A673 (cell line): Measurements from ENCODE around the gene TXN2. TPM values are rescaled to one million over a fixed set of nuclear protein-coding genes. Genes with fewer than 3 reads are reported as not detected.

Experiments used
- BruUV-seq: library from RNA; stranded (reverse); fragments of 400-500 nt; replicated peaks from 2 replicates; lab custom pipeline; 2021; lab: Mats Ljungman, UMichigan
- CTCF ChIA-PET: fragments of 300-600 bp; sonication (Branson Sonifier 250); formaldehyde crosslinking; loops from one replicate; lab custom pipeline; 2022; ENCODE audit warnings: antibody characterized with exemption; lab: Charles Lee
- POLR2A ChIA-PET: fragments of 300-600 bp; sonication (Branson Sonifier 250); formaldehyde crosslinking; loops from one replicate; lab custom pipeline; 2022; ENCODE audit warnings: antibody characterized with exemption; ENCODE audit not compliant: low non-redundant PET; lab: Charles Lee
- DNase-seq: peaks from one replicate; pipeline ENCODE4 v3.0.0-alpha.2; 2015; ENCODE audit warnings: low spot score
- H3K27ac ChIP-seq: fragments of 200-600 bp; sonication (generic); 2 replicates; pipeline ENCODE4 v1.5.1; 2016; ENCODE audit warnings: mixed run types, low read depth, mild to moderate bottlenecking, mixed read lengths, antibody characterized with exemption, low read length; ENCODE audit not compliant: poor library complexity, severe bottlenecking
- H3K27me3 ChIP-seq: fragments of 200-600 bp; sonication (generic); replicated peaks from 2 replicates; pipeline ENCODE4 v1.6.1; 2017; ENCODE audit warnings: mixed run types, low read depth, mild to moderate bottlenecking, mixed read lengths, antibody characterized with exemption, low read length; ENCODE audit not compliant: insufficient read depth, poor library complexity
- H3K36me3 ChIP-seq: fragments of 200-600 bp; sonication (generic); 2 replicates; pipeline ENCODE4 v1.6.1; 2016; ENCODE audit warnings: mixed run types, mild to moderate bottlenecking, mixed read lengths, antibody characterized with exemption, low read length; ENCODE audit not compliant: insufficient read depth, poor library complexity, severe bottlenecking
- H3K4me1 ChIP-seq: fragments of 200-600 bp; sonication (generic); 2 replicates; pipeline ENCODE4 v1.6.1; 2017; ENCODE audit warnings: mixed run types, mild to moderate bottlenecking, mixed read lengths, antibody characterized with exemption, low read length; ENCODE audit not compliant: insufficient read depth, poor library complexity, severe bottlenecking
- H3K4me3 ChIP-seq: fragments of 200-600 bp; sonication (generic); 2 replicates; pipeline ENCODE4 v1.5.1; 2016; ENCODE audit warnings: low read depth, mixed run types, mild to moderate bottlenecking, mixed read lengths, low read length; ENCODE audit not compliant: poor library complexity, severe bottlenecking
- H3K9me3 ChIP-seq: fragments of 200-600 bp; sonication (generic); 2 replicates; pipeline ENCODE4 v1.6.1; 2016; ENCODE audit warnings: mixed run types, low read depth, mild to moderate bottlenecking, mixed read lengths, antibody characterized with exemption, low read length; ENCODE audit not compliant: poor library complexity, severe bottlenecking
- EZH2 ChIP-seq: fragments of 200-600 bp; sonication (generic); IDR thresholded peaks from 2 replicates; pipeline ENCODE4 v1.6.1; 2017; ENCODE audit warnings: borderline replicate concordance, low read depth, mild to moderate bottlenecking, mixed read lengths, antibody characterized with exemption, low read length; ENCODE audit not compliant: poor library complexity, severe bottlenecking
- intact Hi-C: fragments of 100-400 bp; cut with micrococcal nuclease; formaldehyde crosslinking; loops from one replicate; pipeline ENCODE4 v1.10.0; 2022; ENCODE audit not compliant: unreplicated experiment
- total RNA-seq: library from RNA; stranded (reverse); gene quantifications from 2 replicates; pipeline ENCODE4 v1.2.3, GENCODE V29; 2021
- TF ChIP-seq, protein P1 (sequence below): fragments of 300-800, 200-600 bp; sonication (generic); conservative IDR thresholded peaks from 2 replicates; pipeline ENCODE4 v1.5.1; 2017; ENCODE audit warnings: low read depth, mild to moderate bottlenecking, antibody characterized with exemption, low read length, moderate library complexity, mixed read lengths

TXN2 gene
- total RNA-seq, 1 experiment from 2014 or later, result 85.4 TPM

DNA sequence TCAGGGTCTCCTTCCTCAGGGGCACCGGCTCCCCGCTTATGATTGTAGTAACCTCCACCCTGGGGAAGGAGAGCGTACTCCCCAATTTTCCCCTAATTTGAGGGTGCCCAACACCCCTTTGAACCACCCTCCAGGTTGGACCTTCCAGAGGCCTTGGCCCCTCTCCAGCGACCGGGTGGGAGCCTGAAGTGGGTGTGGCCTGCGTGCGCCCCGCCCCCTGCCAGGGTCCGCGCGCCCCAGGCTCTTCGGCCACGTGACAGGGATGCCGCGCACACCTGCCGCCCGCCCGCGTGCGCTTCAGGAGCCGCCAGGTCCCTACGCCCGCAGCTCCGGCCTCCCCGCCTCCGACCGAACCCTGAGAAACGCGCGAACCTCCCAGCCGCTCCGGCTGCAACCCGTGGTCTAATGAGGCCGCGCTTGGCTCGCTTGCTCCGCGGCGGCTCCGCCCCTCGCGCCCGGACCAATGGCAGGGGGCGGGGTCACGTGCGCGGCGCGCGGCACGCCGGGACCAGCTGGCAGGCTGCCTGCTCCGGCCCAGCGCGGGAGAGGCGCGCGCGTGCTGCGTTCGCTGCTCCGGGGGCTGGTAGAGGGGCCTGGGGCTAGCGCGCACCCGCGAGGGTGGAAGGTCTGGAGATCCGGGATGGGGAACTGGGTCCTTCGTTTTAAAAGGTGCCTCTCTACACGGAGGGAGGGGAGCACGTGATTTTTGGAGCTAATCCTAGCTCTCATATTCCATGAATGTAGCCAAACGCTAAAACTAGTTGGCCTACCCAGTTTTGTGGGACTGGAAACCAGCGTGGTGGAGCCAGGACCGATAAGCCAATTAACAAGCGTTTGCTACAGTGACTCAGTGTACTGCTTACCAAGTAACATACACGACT, 25.4 kb upstream of the TXN2 start, which contains the start of gene FOXRED2:
TSS of gene FOXRED2 (minus strand) at position 404 of the 881 bp plus-strand sequence. CDS start 618 bp downstream, outside the sequence.
- Histone ChIP-seq H3K4me1 (peaks cover 17% of the 10 kb centered on the region), H3K9me3 (no peaks in the 10 kb centered on the region), H3K4me3 (peak within 1 kb of the TSS; percentile 52), H3K27me3 (no peaks in the 10 kb centered on the region), H3K27ac (peak within 1 kb of the TSS; percentile 77), H3K36me3 (peaks cover 21% of the 10 kb centered on the region)
- CTCF ChIA-PET, result no interaction called here
- POLR2A ChIA-PET, result interaction anchor here (1.2 kb wide), 1 partner anchor 25 kb away, joined by 3 read pairs; the partner anchor contains the start of gene TXN2
- intact Hi-C loops, result no loop called here
- TF ChIP-seq, protein P1, sequence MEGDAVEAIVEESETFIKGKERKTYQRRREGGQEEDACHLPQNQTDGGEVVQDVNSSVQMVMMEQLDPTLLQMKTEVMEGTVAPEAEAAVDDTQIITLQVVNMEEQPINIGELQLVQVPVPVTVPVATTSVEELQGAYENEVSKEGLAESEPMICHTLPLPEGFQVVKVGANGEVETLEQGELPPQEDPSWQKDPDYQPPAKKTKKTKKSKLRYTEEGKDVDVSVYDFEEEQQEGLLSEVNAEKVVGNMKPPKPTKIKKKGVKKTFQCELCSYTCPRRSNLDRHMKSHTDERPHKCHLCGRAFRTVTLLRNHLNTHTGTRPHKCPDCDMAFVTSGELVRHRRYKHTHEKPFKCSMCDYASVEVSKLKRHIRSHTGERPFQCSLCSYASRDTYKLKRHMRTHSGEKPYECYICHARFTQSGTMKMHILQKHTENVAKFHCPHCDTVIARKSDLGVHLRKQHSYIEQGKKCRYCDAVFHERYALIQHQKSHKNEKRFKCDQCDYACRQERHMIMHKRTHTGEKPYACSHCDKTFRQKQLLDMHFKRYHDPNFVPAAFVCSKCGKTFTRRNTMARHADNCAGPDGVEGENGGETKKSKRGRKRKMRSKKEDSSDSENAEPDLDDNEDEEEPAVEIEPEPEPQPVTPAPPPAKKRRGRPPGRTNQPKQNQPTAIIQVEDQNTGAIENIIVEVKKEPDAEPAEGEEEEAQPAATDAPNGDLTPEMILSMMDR, result no peak
- no peak for TF ChIP-seq EZH2
- no TSS peak for BruUV-seq
- peak; percentile 91 for DNase-seq

DNA sequence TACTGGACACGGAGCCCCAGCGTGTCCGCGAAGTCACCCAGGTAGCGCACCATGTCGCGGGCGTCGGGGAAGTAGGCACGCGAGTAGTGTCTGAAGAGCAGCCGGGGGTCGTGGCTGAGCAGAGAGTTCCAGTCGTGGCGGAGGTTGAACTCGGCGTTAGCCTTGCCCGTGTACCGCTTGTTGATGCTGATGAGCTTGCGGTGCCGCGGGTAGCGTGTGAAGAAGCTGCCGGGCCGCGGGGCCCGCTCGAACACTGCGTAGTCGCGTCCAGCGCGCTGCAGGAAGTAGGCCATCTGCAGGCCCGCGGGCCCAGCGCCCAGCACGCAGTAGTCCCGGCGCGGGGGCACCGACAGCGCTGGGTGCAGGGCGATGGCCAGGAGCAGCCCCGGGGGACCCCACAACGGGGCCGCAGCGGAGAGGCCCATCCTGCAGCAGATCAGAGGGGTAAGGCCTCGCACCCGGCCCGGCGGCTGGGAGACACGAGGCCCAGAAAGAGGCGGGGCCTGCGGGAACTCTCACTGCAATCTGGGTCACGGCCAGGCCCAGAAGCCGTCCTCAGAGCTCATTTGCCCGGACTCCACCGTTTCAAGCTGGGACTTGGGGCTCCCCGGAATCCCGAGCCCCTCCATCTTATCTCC, 24.7 kb upstream of the TXN2 start:
- ChIA-PET CTCF (no interaction called here), POLR2A (no interaction called here)
- H3K27ac ChIP-seq, result peak overlapping the region; percentile 77
- peaks cover 17% of the 10 kb centered on the region for H3K4me1 ChIP-seq
- no peak for DNase-seq
- peak overlapping the region; percentile 52 for H3K4me3 ChIP-seq
- no peaks in the 10 kb centered on the region for H3K9me3 ChIP-seq
- intact Hi-C loops, result no loop called here
- peaks cover 19% of the 10 kb centered on the region for H3K36me3 ChIP-seq
- H3K27me3 ChIP-seq, result no peaks in the 10 kb centered on the region
- no TSS peak for BruUV-seq
- TF ChIP-seq, protein P1, result no peak
- TF ChIP-seq EZH2, result no peak

DNA sequence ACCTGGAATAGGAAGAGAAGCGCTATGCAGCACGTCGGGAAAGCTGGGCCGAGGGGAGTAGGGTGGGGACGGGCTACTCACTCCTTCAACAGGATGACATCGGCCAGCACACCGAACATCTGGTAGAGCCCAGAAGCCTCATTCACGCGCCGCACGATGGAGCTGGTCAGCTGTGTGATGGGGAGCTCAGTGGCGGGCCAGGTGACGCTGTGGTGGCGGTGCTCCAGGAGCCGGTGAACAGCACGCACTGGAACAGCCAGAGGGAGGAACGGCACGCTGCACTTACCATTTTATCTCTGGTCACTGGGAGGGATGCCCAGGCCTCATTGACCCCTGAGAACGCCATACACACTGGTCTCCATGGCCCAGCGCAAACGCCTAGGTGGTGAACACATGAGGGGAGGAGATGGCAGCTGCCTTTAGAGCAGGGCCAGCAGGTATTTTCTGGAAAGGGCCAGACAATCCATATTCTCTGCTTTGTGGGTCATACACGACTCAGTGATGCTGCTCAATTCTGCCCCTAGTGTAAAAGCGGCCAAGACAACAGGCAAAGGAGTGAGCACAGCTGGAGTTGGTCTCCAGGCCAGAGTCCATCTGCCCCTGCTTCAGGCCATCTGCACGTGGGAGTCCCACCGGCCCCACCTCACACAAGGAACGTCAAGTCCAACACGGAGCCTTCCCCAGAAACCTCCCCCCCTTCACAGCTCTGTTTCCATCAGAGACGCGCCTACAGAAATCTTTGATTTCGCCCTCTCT, 16.6 kb upstream of the TXN2 start:
- no peak overlapping the region for H3K4me3 ChIP-seq
- no peaks in the 10 kb centered on the region for H3K4me1 ChIP-seq
- TF ChIP-seq, protein P1, result no peak
- no peak for TF ChIP-seq EZH2
- POLR2A ChIA-PET, result no interaction called here
- intact Hi-C loops, result no loop called here
- no peak for DNase-seq
- no TSS peak for BruUV-seq
- H3K9me3 ChIP-seq, result no peaks in the 10 kb centered on the region
- H3K27me3 ChIP-seq, result no peaks in the 10 kb centered on the region
- no peak overlapping the region for H3K27ac ChIP-seq
- peaks cover 42% of the 10 kb centered on the region for H3K36me3 ChIP-seq
- CTCF ChIA-PET, result no interaction called here
